ENCODE data around the gene TRIM47.

GRCh38 chr17:75920045-75920560 lies 41.7 kb upstream of the TRIM47 start:
- TF ChIP-seq EP300 (IDR thresholded peaks at IDR 0.05) (no peak), CTCF (IDR thresholded peaks at IDR 0.05) (no peak), POLR2AphosphoS5 (IDR thresholded peaks at IDR 0.05) (no peak), POLR2A (IDR thresholded peaks at IDR 0.05) (no peak)

Data from stomach (tissue), 4 donors.